Activated CD8-positive, alpha-beta memory T cell treated with anti-CD3 and anti-CD28 coated beads for 4 hours (primary cell): ENCODE results near the gene RALGPS1.

Experiments used
- DNase-seq, 2 donors: peaks; one replicate each; pipeline ENCODE4 v3.0.0-alpha.2; 2020; ENCODE audit warnings: low read depth in 2 of 2

RALGPS1 gene

DNA sequence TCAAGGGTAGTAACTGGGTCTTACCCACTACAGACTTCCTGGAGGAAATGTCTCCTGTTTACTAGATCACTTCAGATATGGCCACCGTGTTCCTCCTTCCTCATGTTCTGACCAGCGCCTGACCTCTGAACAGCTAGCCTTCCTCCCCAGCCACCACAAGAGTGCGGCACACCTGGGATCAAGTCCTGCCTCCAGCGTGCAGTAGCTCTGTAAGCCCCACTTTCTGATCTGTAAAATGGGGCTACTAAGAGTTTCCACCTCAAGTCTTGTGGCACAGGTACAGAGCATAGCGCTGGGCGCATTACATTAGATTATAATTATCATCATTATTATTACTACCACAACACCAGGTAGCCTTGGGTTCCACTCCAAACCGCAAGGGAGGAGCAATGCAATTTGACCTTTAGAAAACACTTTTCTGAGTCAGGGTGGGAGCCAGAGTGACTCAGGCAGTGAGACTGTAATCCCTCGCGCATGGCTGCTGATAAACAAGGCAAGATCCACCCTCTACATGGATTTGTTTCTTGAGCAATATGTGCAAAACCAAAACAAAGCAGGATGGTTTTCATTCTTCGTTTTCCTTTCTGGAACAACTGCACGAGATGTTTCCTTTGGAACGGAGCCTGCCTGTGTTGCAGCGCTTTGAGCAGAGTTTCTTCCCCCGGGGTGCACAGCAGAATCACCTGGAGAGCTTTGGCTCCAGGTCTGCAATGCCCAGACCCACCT, 272.8 kb downstream of the RALGPS1 start:
- no peak for DNase-seq

DNA sequence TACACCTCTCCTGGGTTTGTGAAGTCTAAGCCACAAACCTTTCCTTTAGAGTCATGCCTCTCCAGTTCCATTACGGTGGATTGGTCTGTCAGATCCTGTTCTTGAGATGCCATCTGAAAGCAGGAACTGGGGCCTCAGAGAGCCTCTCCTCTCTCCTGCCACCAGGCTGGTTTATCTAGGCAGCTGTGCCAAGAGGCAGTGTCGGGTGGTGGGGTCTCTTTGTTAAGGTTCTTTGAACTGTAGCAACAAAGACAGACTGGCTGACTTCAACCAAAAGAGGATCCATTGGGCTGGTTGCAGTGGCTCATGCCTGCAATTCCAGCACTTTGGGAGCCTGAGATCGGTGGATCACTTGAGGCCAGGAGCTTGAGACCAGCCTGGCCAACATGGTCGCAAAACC, 273.8 kb downstream of the RALGPS1 start:
- no peak for DNase-seq

DNA sequence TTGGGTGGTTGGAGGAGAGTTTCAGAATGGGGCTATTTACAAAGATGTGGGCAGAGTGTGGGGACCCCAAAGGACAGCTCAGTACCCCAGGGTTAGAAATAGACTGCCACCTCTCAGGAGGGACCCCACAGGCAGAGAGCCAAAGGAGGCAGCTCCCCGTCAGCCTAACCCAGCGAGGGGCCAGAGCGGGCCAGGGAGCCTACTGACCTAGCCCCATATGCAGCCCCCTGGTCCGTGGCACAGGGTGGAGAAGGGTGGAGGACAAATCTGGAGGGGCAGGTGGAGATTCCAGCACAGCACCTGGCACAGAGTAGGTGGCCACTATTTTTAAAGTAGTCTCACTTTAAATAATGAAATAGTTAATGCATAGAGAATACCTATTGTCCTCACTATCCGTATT, 275.0 kb downstream of the RALGPS1 start:
- DNase-seq, result no peak

GRCh38 chr9:127192744-127193143, 278.2 kb downstream of the RALGPS1 start:
- no peak for DNase-seq

- DNase-seq, result no peak
Measured at GRCh38 chr9:127193483-127193882, 278.9 kb downstream of the RALGPS1 start.

- no peak for DNase-seq
Measured at GRCh38 chr9:127194881-127195713, 280.5 kb downstream of the RALGPS1 start.

- no peak for DNase-seq
Measured at GRCh38 chr9:127195976-127196825, 281.6 kb downstream of the RALGPS1 start.

GRCh38 chr9:127196826-127197145, 282.2 kb downstream of the RALGPS1 start:
- no peak for DNase-seq

DNA sequence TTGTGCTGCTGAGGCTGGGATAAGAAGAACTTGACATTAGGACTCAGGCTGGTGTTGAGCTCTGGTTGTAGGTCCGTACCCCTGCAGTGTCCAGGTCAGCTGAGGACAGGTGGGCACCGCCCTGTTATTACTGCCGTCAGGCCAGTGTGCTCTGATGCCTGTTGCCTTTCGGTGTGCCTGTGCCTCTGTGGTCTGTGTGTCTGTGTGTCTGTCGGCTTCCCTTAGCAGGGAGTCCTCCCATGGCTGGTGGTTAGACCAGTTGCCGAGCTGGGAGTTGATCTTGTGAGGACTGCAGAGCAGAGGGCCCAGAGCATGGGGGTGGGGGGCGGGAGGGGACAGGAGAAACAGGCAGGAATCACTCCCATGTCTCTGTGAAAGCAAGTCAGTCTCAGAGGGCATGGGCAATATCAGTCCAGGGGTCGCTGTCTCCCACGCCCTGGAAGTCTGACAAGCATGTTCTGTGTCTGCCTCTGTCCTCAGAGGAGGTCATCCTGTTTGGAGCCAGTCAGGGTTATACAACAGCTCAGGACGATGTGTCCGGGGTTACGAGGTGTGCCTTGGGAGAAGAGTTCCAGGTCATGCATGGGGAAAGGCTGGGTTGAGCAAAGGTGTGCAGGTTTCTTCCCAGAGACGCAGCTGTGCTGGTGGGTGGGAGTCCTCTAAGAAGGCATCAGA, 282.7 kb downstream of the RALGPS1 start:
- no peak for DNase-seq

DNA sequence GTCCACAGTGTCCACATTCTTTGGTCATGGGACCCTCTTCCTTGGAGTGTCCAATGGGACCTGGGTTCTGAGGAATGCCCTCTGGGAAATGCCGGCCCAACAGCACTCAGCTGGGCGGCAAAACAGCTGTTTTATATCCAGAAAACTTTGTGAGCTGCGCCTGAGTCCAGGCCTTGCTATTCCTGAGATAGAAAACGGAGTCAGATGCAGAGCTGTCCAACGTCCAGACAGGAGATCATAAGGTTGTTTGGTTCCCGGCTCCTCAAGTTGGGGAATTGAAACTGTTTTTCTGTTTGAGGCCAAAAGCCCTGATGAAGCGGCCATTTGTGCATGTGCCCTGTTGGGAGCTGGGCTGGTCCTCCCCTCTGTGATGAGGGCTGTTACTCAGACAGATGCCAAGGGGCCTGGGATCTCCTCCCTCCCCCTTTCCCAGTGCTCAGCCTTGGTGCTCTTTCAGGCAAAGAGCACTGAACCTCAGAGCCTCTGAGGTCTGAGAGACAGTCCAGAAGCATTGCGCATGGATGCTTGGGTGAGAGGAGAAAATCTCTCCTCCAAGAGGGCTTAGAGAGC, 283.4 kb downstream of the RALGPS1 start:
- no peak for DNase-seq

DNA sequence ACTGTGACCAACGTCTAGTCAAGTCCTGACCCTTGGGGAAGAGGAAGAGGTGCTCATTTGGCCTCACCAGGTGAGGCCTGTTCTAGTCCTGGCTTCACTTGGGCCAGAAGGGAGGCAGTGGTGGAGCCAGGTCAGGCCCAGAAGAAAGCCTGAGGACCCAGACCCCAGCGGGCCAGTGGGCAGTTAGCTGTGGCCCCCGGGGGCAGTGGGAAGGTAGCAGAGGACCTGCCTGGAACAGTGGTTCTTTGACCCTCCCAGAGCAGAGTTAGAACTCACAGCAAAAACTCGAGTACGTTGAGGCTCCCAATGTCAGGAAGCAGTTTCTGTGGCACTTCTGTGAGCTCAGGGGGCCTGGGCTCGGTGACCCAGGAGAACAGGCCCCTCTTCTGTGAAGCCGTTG, 284.0 kb downstream of the RALGPS1 start:
- no peak for DNase-seq

DNA sequence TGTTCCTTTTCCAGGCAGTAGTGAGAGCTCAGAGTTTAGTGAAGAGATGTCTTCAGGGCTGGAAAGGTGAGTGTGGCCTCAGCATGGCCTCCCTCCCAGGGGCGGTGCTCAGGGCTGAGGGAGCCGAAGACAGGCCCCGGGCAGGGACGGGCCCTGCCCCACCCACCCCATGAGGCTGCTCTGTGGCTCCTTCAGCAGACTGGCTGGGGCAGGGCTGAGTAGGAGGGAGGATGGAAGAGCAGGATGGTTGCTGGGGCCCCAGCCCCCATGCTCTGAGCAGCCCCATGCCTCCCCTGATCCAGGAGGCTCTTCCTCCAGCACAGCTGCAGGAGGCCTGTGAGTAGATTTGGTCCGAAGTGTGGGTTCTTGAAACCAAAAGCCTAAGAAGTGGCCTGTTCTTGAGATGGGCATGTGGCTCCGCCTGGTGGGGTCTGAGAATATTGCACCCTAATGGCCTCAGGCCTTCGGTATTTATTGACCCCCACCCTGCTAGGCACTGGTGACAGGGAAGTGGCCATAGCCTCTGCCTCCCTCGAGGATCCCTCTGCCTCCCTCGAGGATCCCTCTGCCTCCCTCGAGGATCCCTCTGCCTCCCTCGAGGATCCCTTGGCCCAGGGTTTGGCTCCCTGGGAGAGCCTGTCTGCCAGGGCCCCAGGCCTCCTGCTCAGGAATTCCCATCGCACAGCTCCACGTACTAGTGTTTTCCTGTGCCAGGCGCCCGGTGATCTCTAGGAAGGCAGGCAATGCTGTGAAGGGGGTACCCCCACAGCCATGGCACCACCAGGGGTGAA, 284.6 kb downstream of the RALGPS1 start:
- DNase-seq, result peak; percentile 50 to 55

- no peak for DNase-seq
Measured at GRCh38 chr9:127200106-127200862, 285.7 kb downstream of the RALGPS1 start.

- no peak for DNase-seq
Measured at GRCh38 chr9:127201071-127201541, 286.5 kb downstream of the RALGPS1 start.

GRCh38 chr9:127201731-127202130, 287.1 kb downstream of the RALGPS1 start:
- no peak for DNase-seq

DNA sequence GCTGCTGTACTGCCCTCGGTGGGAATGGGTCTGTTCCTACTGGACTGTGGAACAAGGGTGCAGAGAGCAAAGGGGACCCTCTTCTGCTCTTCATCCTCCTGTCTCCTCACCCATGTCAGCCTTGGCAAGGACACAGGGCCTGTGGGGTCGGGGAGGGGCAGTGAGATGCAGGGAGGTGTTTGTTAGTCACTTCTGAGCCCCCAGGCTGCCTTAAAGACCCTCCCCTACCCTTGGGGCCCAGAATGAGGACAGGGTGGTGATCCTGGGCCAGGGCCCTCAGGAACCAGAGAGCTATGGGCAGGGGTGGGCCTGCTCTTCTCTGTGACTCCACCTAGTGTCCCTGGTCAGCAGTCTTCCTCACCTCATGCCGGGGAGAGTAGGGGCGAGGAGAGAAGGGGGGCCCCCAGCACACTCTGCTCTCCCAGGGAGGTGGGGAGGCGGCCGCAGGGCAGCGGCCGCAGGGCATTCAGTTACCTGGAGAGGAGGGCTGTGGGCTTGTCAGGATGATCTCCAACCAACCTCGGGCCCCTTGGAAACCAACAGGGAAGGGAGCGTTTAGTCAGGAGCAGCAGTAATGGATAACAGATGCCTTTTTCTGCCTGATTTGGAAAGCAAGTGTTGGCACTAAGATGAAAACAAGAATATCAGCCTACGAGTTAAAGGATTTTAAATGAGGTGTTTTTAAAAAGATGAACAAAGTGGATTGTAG, 288.0 kb downstream of the RALGPS1 start:
- DNase-seq, result no peak

DNA sequence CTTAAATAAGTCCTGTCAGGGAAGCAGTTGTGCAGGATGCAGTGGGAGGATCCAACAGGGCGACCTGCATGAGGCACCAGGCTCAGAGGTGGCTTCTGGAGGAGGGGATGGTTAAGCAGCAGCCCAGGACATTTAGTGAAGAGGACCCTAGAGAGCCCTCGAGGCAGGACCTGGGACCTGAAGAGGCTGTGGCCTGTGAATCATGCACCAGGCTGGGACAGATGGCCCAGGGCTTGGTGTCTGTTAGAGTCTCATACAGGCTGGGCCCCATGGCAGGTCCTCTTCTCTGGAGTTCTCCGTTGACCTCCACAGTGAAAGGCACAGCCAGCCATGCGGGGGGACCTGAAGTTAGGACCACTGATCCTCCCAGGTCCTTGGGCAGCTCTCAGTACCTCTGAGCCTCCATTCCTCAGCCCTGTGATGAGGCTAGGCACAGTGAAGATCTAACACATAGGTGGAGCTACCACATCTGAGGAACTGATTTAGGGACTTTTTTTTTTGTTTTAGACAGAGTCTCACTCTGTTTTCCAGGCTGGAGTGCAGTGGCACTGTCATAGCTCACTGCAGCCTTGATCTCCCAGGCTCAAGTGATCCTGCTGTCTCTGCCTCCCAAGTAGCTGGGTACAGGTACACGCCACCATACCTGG, 289.2 kb downstream of the RALGPS1 start:
- no peak for DNase-seq

- no peak for DNase-seq
Measured at GRCh38 chr9:127204771-127205470, 290.3 kb downstream of the RALGPS1 start.
